Measurements from ENCODE around the gene NCKIPSD. TPM values are rescaled to one million over a fixed set of nuclear protein-coding genes. Genes with fewer than 3 reads are reported as not detected.

The NCKIPSD gene
- polyA plus RNA-seq, 1 of the 3 experiments (the other 2 are of a cell fraction) = 20.4 TPM

DNA sequence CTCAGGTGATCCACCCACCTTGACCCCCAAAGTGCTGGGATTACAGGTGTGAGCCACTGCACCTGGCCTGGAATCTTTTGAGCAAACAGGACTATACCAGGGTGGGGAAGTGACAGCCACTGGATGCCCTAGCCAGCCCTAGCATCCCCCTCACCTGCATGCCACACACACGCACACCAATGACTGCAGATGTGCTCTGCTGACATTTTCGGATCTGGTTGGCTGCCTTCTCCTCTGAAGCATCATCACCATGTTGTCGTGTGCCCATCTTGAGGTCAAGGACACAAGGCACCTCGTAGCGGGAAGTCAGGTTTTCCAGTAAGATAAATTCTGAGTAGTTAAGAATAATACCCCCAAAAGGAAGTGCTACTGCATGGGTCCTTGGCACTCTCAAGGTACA, 3.7 kb upstream of the NCKIPSD start:
- POLR2A ChIA-PET = no interaction called here
- Histone ChIP-seq H2AFZ (ENCODE audit: low read depth) (no peak overlapping the region), H3K4me1 (ENCODE audit: control insufficient read depth in 1 of 2, insufficient read depth in 2 of 2, low read depth in 1 of 2, low read length in 1 of 2) (peaks cover 11 to 30% of the 10 kb centered on the region in 2 experiments; a peak in 3 of 4 replicates), H3K27ac (ENCODE audit: low read depth in 2 of 2, low read length in 1 of 2) (no peak overlapping the region; a peak in 1 of 4 replicates), H3K9me3 (no peaks in the 10 kb centered on the region), H3K27me3 (ENCODE audit: insufficient read depth) (no peaks in the 10 kb centered on the region), H3K4me3 (ENCODE audit: low read depth in 2 of 2, low read length in 1 of 2) (no peak overlapping the region), H3K79me2 (ENCODE audit: insufficient read depth) (peaks cover 53% of the 10 kb centered on the region), H3F3A (replicated peaks; ENCODE audit: insufficient read depth) (peaks cover 45% of the 10 kb centered on the region), H3K9ac (no peak overlapping the region), H3K4me2 (no peak overlapping the region), H3K36me3 (replicated peaks in 1 of 2; ENCODE audit: control insufficient read depth in 1 of 2, insufficient read depth in 2 of 2, low read length in 1 of 2) (peaks cover 52 to 66% of the 10 kb centered on the region in 2 experiments), H3K9me2 (no peaks in the 10 kb centered on the region), H4K20me1 (ENCODE audit: insufficient read depth) (peaks cover 63% of the 10 kb centered on the region)
- no peak for DNase-seq
- CTCF ChIA-PET = interaction anchor here (1.1 kb wide), 1 partner anchor 76 kb away, joined by 3 read pairs; no protein-coding TSS in a partner anchor
- no peak for TF ChIP-seq RCOR1 (IDR thresholded peaks at IDR 0.05; ENCODE audit: low read length)
- TF ChIP-seq ZBTB33 (IDR thresholded peaks at IDR 0.05; ENCODE audit: borderline replicate concordance, low read depth) = no peak
- no peak for TF ChIP-seq POLR2AphosphoS5 (IDR thresholded peaks at IDR 0.05; ENCODE audit: low read depth, low read length)
- 84% methylated on average over 5 of the region's 5 CpGs for WGBS (ENCODE audit: low lambda C conversion rate)

GRCh38 chr3:48688737-48689075, 3.0 kb upstream of the NCKIPSD start:
- H3K4me1 ChIP-seq (ENCODE audit: control insufficient read depth in 1 of 2, insufficient read depth in 2 of 2, low read depth in 1 of 2, low read length in 1 of 2) = peaks cover 10 to 34% of the 10 kb centered on the region in 2 experiments
- ChIA-PET CTCF (interaction anchor here (1.4 kb wide), 1 partner anchor 26 kb away, joined by 5 read pairs; the partner anchor contains the start of gene CELSR3), POLR2A (interaction anchor here (1.1 kb wide), 1 partner anchor 29 kb away, joined by 4 read pairs; the partner anchor contains the start of gene IP6K2)
- no peak overlapping the region for H3K4me3 ChIP-seq (ENCODE audit: low read depth in 2 of 2, low read length in 1 of 2)
- H2AFZ ChIP-seq (ENCODE audit: low read depth) = no peak overlapping the region
- no peak overlapping the region for H3K4me2 ChIP-seq
- no peaks in the 10 kb centered on the region for H3K9me2 ChIP-seq
- no peak overlapping the region for H3K27ac ChIP-seq (ENCODE audit: low read depth in 2 of 2, low read length in 1 of 2)
- H3K36me3 ChIP-seq (replicated peaks in 1 of 2; ENCODE audit: control insufficient read depth in 1 of 2, insufficient read depth in 2 of 2, low read length in 1 of 2) = peaks cover 46 to 59% of the 10 kb centered on the region in 2 experiments
- H3K27me3 ChIP-seq (ENCODE audit: insufficient read depth) = no peaks in the 10 kb centered on the region
- peaks cover 56% of the 10 kb centered on the region for H4K20me1 ChIP-seq (ENCODE audit: insufficient read depth)
- H3F3A ChIP-seq (replicated peaks; ENCODE audit: insufficient read depth) = peaks cover 38% of the 10 kb centered on the region
- WGBS (ENCODE audit: low lambda C conversion rate) = no CpG with 5 or more reads among the region's 3 CpGs
- H3K9ac ChIP-seq = no peak overlapping the region
- peaks cover 54% of the 10 kb centered on the region for H3K79me2 ChIP-seq (ENCODE audit: insufficient read depth)
- DNase-seq = no peak
- H3K9me3 ChIP-seq = no peaks in the 10 kb centered on the region
- no peak for TF ChIP-seq FOXJ3 (CRISPR knock-in tag; IDR thresholded peaks at IDR 0.05)
- no peak for TF ChIP-seq GATA2 (CRISPR knock-in tag; IDR thresholded peaks at IDR 0.05)
- TF ChIP-seq TCF12 (IDR thresholded peaks at IDR 0.05) = no peak
- TF ChIP-seq, protein P1, sequence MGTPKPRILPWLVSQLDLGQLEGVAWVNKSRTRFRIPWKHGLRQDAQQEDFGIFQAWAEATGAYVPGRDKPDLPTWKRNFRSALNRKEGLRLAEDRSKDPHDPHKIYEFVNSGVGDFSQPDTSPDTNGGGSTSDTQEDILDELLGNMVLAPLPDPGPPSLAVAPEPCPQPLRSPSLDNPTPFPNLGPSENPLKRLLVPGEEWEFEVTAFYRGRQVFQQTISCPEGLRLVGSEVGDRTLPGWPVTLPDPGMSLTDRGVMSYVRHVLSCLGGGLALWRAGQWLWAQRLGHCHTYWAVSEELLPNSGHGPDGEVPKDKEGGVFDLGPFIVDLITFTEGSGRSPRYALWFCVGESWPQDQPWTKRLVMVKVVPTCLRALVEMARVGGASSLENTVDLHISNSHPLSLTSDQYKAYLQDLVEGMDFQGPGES (IDR thresholded peaks at IDR 0.05; ENCODE audit: low read depth, low read length) = no peak
- no peak for TF ChIP-seq RCOR1 (IDR thresholded peaks at IDR 0.05; ENCODE audit: low read length)
- no peak for TF ChIP-seq YY1 (IDR thresholded peaks at IDR 0.05; ENCODE audit: low read depth)
- no peak for TF ChIP-seq USF2 (IDR thresholded peaks at IDR 0.05; ENCODE audit: borderline replicate concordance, low read depth, low read length)
- TF ChIP-seq, protein P2, sequence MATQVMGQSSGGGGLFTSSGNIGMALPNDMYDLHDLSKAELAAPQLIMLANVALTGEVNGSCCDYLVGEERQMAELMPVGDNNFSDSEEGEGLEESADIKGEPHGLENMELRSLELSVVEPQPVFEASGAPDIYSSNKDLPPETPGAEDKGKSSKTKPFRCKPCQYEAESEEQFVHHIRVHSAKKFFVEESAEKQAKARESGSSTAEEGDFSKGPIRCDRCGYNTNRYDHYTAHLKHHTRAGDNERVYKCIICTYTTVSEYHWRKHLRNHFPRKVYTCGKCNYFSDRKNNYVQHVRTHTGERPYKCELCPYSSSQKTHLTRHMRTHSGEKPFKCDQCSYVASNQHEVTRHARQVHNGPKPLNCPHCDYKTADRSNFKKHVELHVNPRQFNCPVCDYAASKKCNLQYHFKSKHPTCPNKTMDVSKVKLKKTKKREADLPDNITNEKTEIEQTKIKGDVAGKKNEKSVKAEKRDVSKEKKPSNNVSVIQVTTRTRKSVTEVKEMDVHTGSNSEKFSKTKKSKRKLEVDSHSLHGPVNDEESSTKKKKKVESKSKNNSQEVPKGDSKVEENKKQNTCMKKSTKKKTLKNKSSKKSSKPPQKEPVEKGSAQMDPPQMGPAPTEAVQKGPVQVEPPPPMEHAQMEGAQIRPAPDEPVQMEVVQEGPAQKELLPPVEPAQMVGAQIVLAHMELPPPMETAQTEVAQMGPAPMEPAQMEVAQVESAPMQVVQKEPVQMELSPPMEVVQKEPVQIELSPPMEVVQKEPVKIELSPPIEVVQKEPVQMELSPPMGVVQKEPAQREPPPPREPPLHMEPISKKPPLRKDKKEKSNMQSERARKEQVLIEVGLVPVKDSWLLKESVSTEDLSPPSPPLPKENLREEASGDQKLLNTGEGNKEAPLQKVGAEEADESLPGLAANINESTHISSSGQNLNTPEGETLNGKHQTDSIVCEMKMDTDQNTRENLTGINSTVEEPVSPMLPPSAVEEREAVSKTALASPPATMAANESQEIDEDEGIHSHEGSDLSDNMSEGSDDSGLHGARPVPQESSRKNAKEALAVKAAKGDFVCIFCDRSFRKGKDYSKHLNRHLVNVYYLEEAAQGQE (IDR thresholded peaks at IDR 0.05; ENCODE audit: low read depth, low read length) = no peak
